KMS-11 (cell line): ENCODE data around the gene PRKG1.

Experiments used
- H2AFZ ChIP-seq: fragments of 200-600 bp; sonication (generic); 2 replicates; pipeline ENCODE4 v1.6.1; 2016; ENCODE audit warnings: antibody characterized with exemption, mixed run types, low read depth
- H3K27ac ChIP-seq: fragments of 200-600 bp; sonication (generic); 2 replicates; pipeline ENCODE4 v1.6.1; 2016; ENCODE audit warnings: mild to moderate bottlenecking, mixed run types
- H3K27me3 ChIP-seq: fragments of 200-600 bp; sonication (generic); 2 replicates; pipeline ENCODE4 v1.6.1; 2017; ENCODE audit warnings: mild to moderate bottlenecking, low read depth, mixed run types, moderate library complexity; ENCODE audit not compliant: insufficient read depth
- H3K36me3 ChIP-seq: fragments of 200-600 bp; sonication (generic); 2 replicates; pipeline ENCODE4 v1.6.1; 2017; ENCODE audit warnings: mild to moderate bottlenecking, mixed run types; ENCODE audit not compliant: insufficient read depth
- H3K4me1 ChIP-seq: fragments of 200-600 bp; sonication (generic); 2 replicates; pipeline ENCODE4 v1.6.1; 2016; ENCODE audit warnings: mild to moderate bottlenecking, low read depth, mixed run types; ENCODE audit not compliant: poor library complexity, severe bottlenecking
- H3K4me2 ChIP-seq: fragments of 200-600 bp; sonication (generic); 2 replicates; pipeline ENCODE4 v1.7.0; 2016; ENCODE audit warnings: mild to moderate bottlenecking, mixed run types
- H3K4me3 ChIP-seq: fragments of 200-600 bp; sonication (generic); IDR thresholded peaks from 2 replicates; pipeline ENCODE4 v1.6.1; 2017; ENCODE audit warnings: low read depth, low read length, mixed read lengths; ENCODE audit not compliant: insufficient read depth
- H3K79me2 ChIP-seq: fragments of 200-600 bp; sonication (generic); 2 replicates; pipeline ENCODE4 v1.6.1; 2016; ENCODE audit warnings: low read depth, mixed run types; ENCODE audit not compliant: insufficient read depth
- H3K9ac ChIP-seq: fragments of 200-600 bp; sonication (generic); 2 replicates; pipeline ENCODE4 v1.6.1; 2016; ENCODE audit warnings: mild to moderate bottlenecking, mixed run types
- H4K20me1 ChIP-seq: fragments of 200-600 bp; sonication (generic); 2 replicates; pipeline ENCODE4 v1.6.1; 2016; ENCODE audit warnings: mild to moderate bottlenecking, mixed run types; ENCODE audit not compliant: insufficient read depth
- CTCF ChIP-seq: fragments of 200-600 bp; sonication (generic); conservative IDR thresholded peaks from 2 replicates; pipeline ENCODE4 v1.6.1; 2017; ENCODE audit warnings: low read depth, mild to moderate bottlenecking, antibody characterized with exemption, low read length, moderate library complexity, mixed read lengths

Gene PRKG1

GRCh38 chr10:51617576-51618235, 543.4 kb downstream of the PRKG1 start:
- TF ChIP-seq CTCF, result no peak
- no peak overlapping the region for H3K4me3 ChIP-seq

GRCh38 chr10:51619365-51619764, 545.1 kb downstream of the PRKG1 start:
- Histone ChIP-seq H2AFZ (no peak overlapping the region), H3K36me3 (no peaks in the 10 kb centered on the region), H3K27me3 (no peaks in the 10 kb centered on the region), H3K79me2 (no peaks in the 10 kb centered on the region), H3K4me2 (no peak overlapping the region), H4K20me1 (no peaks in the 10 kb centered on the region), H3K27ac (no peak overlapping the region), H3K4me3 (no peak overlapping the region), H3K4me1 (no peaks in the 10 kb centered on the region), H3K9ac (no peak overlapping the region)
- no peak for TF ChIP-seq CTCF

More at GRCh38 chr10:51617576-51618235, 543.4 kb downstream of the PRKG1 start:
- no peaks in the 10 kb centered on the region for H3K4me1 ChIP-seq
- no peaks in the 10 kb centered on the region for H3K27me3 ChIP-seq
- H3K9ac ChIP-seq, result no peak overlapping the region
- H3K79me2 ChIP-seq, result no peaks in the 10 kb centered on the region
- H4K20me1 ChIP-seq, result no peaks in the 10 kb centered on the region
- H2AFZ ChIP-seq, result no peak overlapping the region
- H3K4me2 ChIP-seq, result no peak overlapping the region
- H3K36me3 ChIP-seq, result no peaks in the 10 kb centered on the region
- no peak overlapping the region for H3K27ac ChIP-seq

- Histone ChIP-seq H2AFZ (no peak overlapping the region), H3K4me1 (no peaks in the 10 kb centered on the region), H3K36me3 (no peaks in the 10 kb centered on the region), H3K9ac (no peak overlapping the region), H3K27ac (no peak overlapping the region), H3K79me2 (no peaks in the 10 kb centered on the region), H3K4me2 (no peak overlapping the region), H4K20me1 (no peaks in the 10 kb centered on the region), H3K27me3 (no peaks in the 10 kb centered on the region), H3K4me3 (no peak overlapping the region)
- no peak for TF ChIP-seq CTCF
Measured at GRCh38 chr10:51620131-51620530, 545.8 kb downstream of the PRKG1 start.

GRCh38 chr10:51624013-51624412, 549.7 kb downstream of the PRKG1 start:
- no peaks in the 10 kb centered on the region for H3K27me3 ChIP-seq
- H3K4me1 ChIP-seq, result no peaks in the 10 kb centered on the region
- H3K4me3 ChIP-seq, result no peak overlapping the region
- H3K4me2 ChIP-seq, result no peak overlapping the region
- no peak overlapping the region for H2AFZ ChIP-seq
- H3K79me2 ChIP-seq, result no peaks in the 10 kb centered on the region
- no peak overlapping the region for H3K27ac ChIP-seq
- H4K20me1 ChIP-seq, result no peaks in the 10 kb centered on the region
- H3K36me3 ChIP-seq, result no peaks in the 10 kb centered on the region
- no peak overlapping the region for H3K9ac ChIP-seq
- TF ChIP-seq CTCF, result no peak
